Calu3 (cell line): ENCODE measurements around the gene ARHGEF28. TPM values are rescaled to one million over a fixed set of nuclear protein-coding genes. Genes with fewer than 3 reads are reported as not detected.

Experiments
- BruUV-seq: library from RNA; stranded (reverse); fragments of 400-500 nt; replicated peaks from 2 replicates; lab custom pipeline; 2021; lab: Mats Ljungman, UMichigan
- CTCF ChIA-PET: fragments of 300-600 bp; sonication (Branson Sonifier 250); formaldehyde crosslinking; loops from one replicate; lab custom pipeline; 2022; ENCODE audit warnings: antibody characterized with exemption; lab: Charles Lee
- DNase-seq: peaks from one replicate; pipeline ENCODE4 v3.0.0; 2022
- H3K27ac Mint-ChIP-seq: one replicate; pipeline ENCODE4 v1.8.0; 2022; ENCODE audit warnings: mixed read lengths; ENCODE audit not compliant: unreplicated experiment
- H3K27me3 Mint-ChIP-seq: one replicate; pipeline ENCODE4 v1.8.0; 2022; ENCODE audit warnings: mixed read lengths; ENCODE audit not compliant: unreplicated experiment
- H3K36me3 Mint-ChIP-seq: one replicate; pipeline ENCODE4 v1.8.0; 2022; ENCODE audit warnings: mild to moderate bottlenecking, moderate library complexity, mixed read lengths; ENCODE audit not compliant: insufficient read depth, unreplicated experiment
- H3K4me1 Mint-ChIP-seq: one replicate; pipeline ENCODE4 v1.8.0; 2022; ENCODE audit warnings: mild to moderate bottlenecking, low read depth, mixed read lengths; ENCODE audit not compliant: unreplicated experiment
- H3K4me3 Mint-ChIP-seq: one replicate; pipeline ENCODE4 v1.8.0; 2022; ENCODE audit warnings: mild to moderate bottlenecking, low read depth, moderate library complexity, mixed read lengths; ENCODE audit not compliant: unreplicated experiment
- H3K9me3 Mint-ChIP-seq: one replicate; pipeline ENCODE4 v1.8.0; 2022; ENCODE audit warnings: low read depth, mixed read lengths; ENCODE audit not compliant: unreplicated experiment
- intact Hi-C: fragments of 100-400 bp; cut with micrococcal nuclease; formaldehyde crosslinking; loops from one replicate; pipeline ENCODE4 v1.10.0; 2022; ENCODE audit not compliant: unreplicated experiment
- total RNA-seq: library from RNA; stranded (reverse); gene quantifications from 2 replicates; pipeline ENCODE4 v1.2.3, GENCODE V29; 2022
- TF ChIP-seq, protein P1 (sequence below): fragments of 200-600 bp; IDR thresholded peaks from one replicate; pipeline ENCODE4 v1.8.0; 2022; ENCODE audit warnings: antibody characterized with exemption; ENCODE audit not compliant: unreplicated experiment

Gene ARHGEF28
- total RNA-seq, 1 experiment from 2014 or later = 92.0 TPM

GRCh38 chr5:73746608-73747007 is 120.6 kb downstream of the ARHGEF28 start:
- H3K4me1 Mint-ChIP-seq = peaks cover 44% of the 10 kb centered on the region
- CTCF ChIA-PET = interaction anchor here (1.1 kb wide), 1 partner anchor 13 kb away, joined by 3 read pairs; no protein-coding TSS in a partner anchor

GRCh38 chr5:73747696-73748380 is 121.8 kb downstream of the ARHGEF28 start:
- H3K36me3 Mint-ChIP-seq = no peaks in the 10 kb centered on the region
- no peak overlapping the region for H3K27ac Mint-ChIP-seq
- intact Hi-C loops = no loop called here
- BruUV-seq = no TSS peak
- no peak for DNase-seq
- H3K27me3 Mint-ChIP-seq = no peaks in the 10 kb centered on the region
- peaks cover 52% of the 10 kb centered on the region for H3K4me1 Mint-ChIP-seq
- H3K4me3 Mint-ChIP-seq = no peak overlapping the region
- no peaks in the 10 kb centered on the region for H3K9me3 Mint-ChIP-seq
- TF ChIP-seq, protein P1, sequence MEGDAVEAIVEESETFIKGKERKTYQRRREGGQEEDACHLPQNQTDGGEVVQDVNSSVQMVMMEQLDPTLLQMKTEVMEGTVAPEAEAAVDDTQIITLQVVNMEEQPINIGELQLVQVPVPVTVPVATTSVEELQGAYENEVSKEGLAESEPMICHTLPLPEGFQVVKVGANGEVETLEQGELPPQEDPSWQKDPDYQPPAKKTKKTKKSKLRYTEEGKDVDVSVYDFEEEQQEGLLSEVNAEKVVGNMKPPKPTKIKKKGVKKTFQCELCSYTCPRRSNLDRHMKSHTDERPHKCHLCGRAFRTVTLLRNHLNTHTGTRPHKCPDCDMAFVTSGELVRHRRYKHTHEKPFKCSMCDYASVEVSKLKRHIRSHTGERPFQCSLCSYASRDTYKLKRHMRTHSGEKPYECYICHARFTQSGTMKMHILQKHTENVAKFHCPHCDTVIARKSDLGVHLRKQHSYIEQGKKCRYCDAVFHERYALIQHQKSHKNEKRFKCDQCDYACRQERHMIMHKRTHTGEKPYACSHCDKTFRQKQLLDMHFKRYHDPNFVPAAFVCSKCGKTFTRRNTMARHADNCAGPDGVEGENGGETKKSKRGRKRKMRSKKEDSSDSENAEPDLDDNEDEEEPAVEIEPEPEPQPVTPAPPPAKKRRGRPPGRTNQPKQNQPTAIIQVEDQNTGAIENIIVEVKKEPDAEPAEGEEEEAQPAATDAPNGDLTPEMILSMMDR = no peak
- CTCF ChIA-PET = interaction anchor here (1.1 kb wide), 1 partner anchor 12 kb away, joined by 3 read pairs; no protein-coding TSS in a partner anchor

More at GRCh38 chr5:73746608-73747007, 120.6 kb downstream of the ARHGEF28 start:
- DNase-seq = no peak
- intact Hi-C loops = no loop called here
- no peak overlapping the region for H3K4me3 Mint-ChIP-seq
- H3K27ac Mint-ChIP-seq = no peak overlapping the region
- no TSS peak for BruUV-seq
- no peaks in the 10 kb centered on the region for H3K9me3 Mint-ChIP-seq
- H3K27me3 Mint-ChIP-seq = no peaks in the 10 kb centered on the region
- H3K36me3 Mint-ChIP-seq = no peaks in the 10 kb centered on the region
- TF ChIP-seq, protein P1 = no peak

DNA sequence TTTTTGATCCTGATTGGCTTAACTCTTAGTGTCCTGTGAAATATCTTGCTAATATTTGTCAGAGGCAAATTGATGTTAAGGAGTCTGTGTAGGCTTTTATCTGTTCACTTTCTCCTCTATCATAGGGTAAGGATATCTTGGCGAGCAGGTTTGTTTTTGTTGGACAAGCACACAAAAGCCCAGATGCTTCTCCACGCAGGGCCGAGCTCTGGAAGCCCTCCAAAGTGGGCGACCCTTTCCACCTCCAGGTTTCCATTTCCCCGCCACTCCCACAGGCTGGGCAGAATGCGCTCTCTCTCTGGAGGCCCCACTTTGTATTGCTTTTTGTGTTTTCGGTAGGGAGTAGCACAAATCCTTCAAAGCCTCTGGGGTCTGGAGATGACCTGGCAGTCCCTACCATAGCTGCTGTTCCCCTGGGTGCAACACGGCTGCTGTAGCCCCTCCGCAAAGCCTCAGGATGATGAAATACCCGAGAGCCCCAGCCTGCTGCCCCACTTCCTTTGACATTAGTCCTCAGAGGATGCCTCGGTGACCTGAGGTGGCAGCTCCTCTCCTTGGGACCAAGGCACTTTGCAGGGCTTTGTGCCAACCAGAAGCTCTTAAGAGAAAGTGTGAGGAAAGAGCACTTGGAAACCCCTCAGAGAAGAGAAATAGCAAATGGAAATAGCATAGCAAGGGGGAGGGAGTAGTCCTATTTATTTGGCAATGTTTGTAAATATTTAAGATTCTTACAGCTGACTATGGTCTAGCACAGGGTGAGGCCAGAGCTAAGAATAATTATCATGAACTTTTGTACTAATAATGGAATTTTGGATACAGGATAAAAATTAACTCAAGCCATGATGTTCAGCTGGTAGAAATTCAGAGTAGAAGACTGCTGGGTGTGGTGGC is 122.8 kb downstream of the ARHGEF28 start:
- no peak for DNase-seq
- Mint-ChIP-seq H3K4me1 (peaks cover 52% of the 10 kb centered on the region), H3K27ac (no peak overlapping the region), H3K9me3 (no peaks in the 10 kb centered on the region), H3K27me3 (no peaks in the 10 kb centered on the region), H3K4me3 (no peak overlapping the region), H3K36me3 (no peaks in the 10 kb centered on the region)
- no TSS peak for BruUV-seq
- intact Hi-C loops = no loop called here
- CTCF ChIA-PET = no interaction called here
- TF ChIP-seq, protein P1 = no peak

DNA sequence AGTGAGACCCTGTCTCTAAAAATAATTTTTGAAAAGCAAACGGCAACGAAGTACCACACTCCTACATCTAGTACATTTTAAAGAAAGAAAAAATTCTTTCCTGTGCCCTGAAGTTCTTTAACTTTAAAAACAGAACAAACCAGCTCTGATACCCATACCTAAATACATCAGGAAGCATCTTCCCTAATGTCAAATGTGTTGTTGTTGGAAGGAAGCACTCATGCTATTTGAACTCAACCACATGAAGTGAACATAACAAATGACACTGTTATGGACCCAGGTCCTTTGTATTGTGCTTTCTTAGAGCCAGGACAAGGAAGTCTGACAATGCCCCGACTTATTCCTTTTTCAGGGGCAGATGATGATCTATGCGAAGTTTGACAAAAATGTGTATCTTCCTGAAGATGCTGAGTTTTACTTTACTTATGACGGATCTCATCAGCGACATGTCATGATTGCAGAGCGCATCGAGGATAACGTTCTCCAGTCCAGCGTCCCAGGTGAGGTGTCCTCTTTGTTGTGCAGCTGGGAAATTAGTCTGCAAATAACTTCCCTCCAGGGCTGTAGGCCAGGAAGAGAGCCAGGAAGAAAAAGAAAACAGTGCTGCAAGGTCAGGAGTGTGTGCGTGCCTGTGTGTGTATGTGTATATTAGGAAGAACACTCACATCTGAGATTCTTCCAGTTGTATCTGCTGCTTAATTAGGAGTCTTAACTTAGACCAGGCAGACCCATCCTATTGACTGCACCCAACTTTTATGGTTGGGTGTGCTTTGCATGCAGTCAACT is 123.7 kb downstream of the ARHGEF28 start:
- Mint-ChIP-seq H3K4me3 (no peak overlapping the region), H3K27me3 (no peaks in the 10 kb centered on the region), H3K9me3 (no peaks in the 10 kb centered on the region), H3K27ac (peak overlapping the region; percentile 11), H3K36me3 (no peaks in the 10 kb centered on the region), H3K4me1 (peaks cover 52% of the 10 kb centered on the region)
- no peak for DNase-seq
- TF ChIP-seq, protein P1 = no peak
- BruUV-seq = no TSS peak
- CTCF ChIA-PET = no interaction called here
- intact Hi-C loops = no loop called here
